PFSK-1 (cell line): ENCODE data around the gene BTBD8.

ENCODE experiments used
- POLR2AphosphoS5 ChIP-seq: IDR thresholded peaks from 2 replicates; pipeline ENCODE4 v1.6.1; 2012; ENCODE audit warnings: low read depth, mild to moderate bottlenecking, control low read depth, low read length, moderate library complexity
- SIN3A ChIP-seq: IDR thresholded peaks from 2 replicates; pipeline ENCODE4 v1.6.1; 2012; ENCODE audit warnings: mild to moderate bottlenecking, low read length, moderate library complexity, borderline replicate concordance; ENCODE audit not compliant: insufficient read depth
- TAF1 ChIP-seq: IDR thresholded peaks from 2 replicates; pipeline ENCODE4 v1.6.1; 2012; ENCODE audit warnings: low read length, control low read depth, borderline replicate concordance; ENCODE audit not compliant: insufficient read depth

GRCh38 chr1:92037400-92037799, 42.7 kb upstream of the BTBD8 start:
- TF ChIP-seq POLR2AphosphoS5 (no peak), TAF1 (no peak), SIN3A (no peak)
